Endodermal cell (in vitro differentiated cells): ENCODE data around the gene CDH4. TPM values are rescaled to one million over a fixed set of nuclear protein-coding genes. Genes with fewer than 3 reads are reported as not detected.

Experiments
- DNase-seq: peaks from one replicate; pipeline ENCODE4 v3.0.0-alpha.2; 2017
- H3K27ac ChIP-seq: 2 replicates; pipeline ENCODE4 v1.5.1; 2013; ENCODE audit warnings: mild to moderate bottlenecking, low read depth, low read length, moderate library complexity
- H3K27me3 ChIP-seq: 2 replicates; pipeline ENCODE4 v1.6.1; 2013; ENCODE audit warnings: mild to moderate bottlenecking, low read length, moderate library complexity; ENCODE audit not compliant: insufficient read depth, control insufficient read depth, poor library complexity, severe bottlenecking
- H3K36me3 ChIP-seq: 2 replicates; pipeline ENCODE4 v1.7.0; 2013; ENCODE audit warnings: mild to moderate bottlenecking, low read length, moderate library complexity; ENCODE audit not compliant: control insufficient read depth, insufficient read depth
- H3K4me1 ChIP-seq: one replicate; pipeline ENCODE4 v1.7.0; 2013; ENCODE audit warnings: low read length; ENCODE audit not compliant: control insufficient read depth, insufficient read depth
- H3K4me3 ChIP-seq: 2 replicates; pipeline ENCODE4 v1.5.1; 2013; ENCODE audit warnings: mild to moderate bottlenecking, low read length, moderate library complexity
- H3K9ac ChIP-seq: 2 replicates; pipeline ENCODE4 v1.6.1; 2013; ENCODE audit warnings: mild to moderate bottlenecking, low read length, moderate library complexity; ENCODE audit not compliant: poor library complexity, severe bottlenecking; ENCODE audit errors: extremely low read depth
- H3K9me3 ChIP-seq: 2 replicates; pipeline ENCODE4 v1.6.1; 2013; ENCODE audit warnings: mild to moderate bottlenecking, low read length, moderate library complexity; ENCODE audit not compliant: control insufficient read depth
- H3K27ac Mint-ChIP-seq: 2 replicates; pipeline ENCODE4 v1.8.0; 2020; ENCODE audit warnings: mixed read lengths
- H3K27me3 Mint-ChIP-seq: 2 replicates; pipeline ENCODE4 v1.8.0; 2021; ENCODE audit warnings: mild to moderate bottlenecking, mixed read lengths; ENCODE audit not compliant: insufficient read depth
- H3K36me3 Mint-ChIP-seq: 2 replicates; pipeline ENCODE4 v1.8.0; 2020; ENCODE audit warnings: low read depth, mixed read lengths
- H3K4me1 Mint-ChIP-seq: 2 replicates; pipeline ENCODE4 v1.8.0; 2020; ENCODE audit warnings: mixed read lengths
- H3K4me3 Mint-ChIP-seq: 2 replicates; pipeline ENCODE4 v1.8.0; 2020; ENCODE audit warnings: mild to moderate bottlenecking, moderate library complexity, mixed read lengths
- H3K9me3 Mint-ChIP-seq: 2 replicates; pipeline ENCODE4 v1.8.0; 2020; ENCODE audit warnings: mild to moderate bottlenecking, mixed read lengths
- WGBS, 2 experiments: methylation state at CpG; one replicate each; pipeline versions ENCODE4 v1.1.5 to v1.1.7; 2013; ENCODE audit warnings: missing lambda C conversion rate in 2 of 2, mixed read lengths in 1 of 2; ENCODE audit not compliant: insufficient coverage in 1 of 2, insufficient read length in 1 of 2; 5-methylcytosine and 5-hydroxymethylcytosine counted together
- total RNA-seq, 2 donors: library from RNA; stranded (reverse); fragmentation: NEBNext Ultra II Directional in 1 of 2; extraction: Animal tissue kit (Norgen Biotek cat#: 25700) in 1 of 2; gene quantifications; 2 replicates in 1 of 2; 3 replicates in 1 of 2; pipeline ENCODE4 v1.2.1, GENCODE V29; 2021
- TF ChIP-seq, protein P1 (sequence below): fragments of 200-600 bp; sonication (generic); conservative IDR thresholded peaks from 2 replicates; pipeline ENCODE4 v1.5.0; 2021; ENCODE audit warnings: antibody characterized with exemption, mild to moderate bottlenecking

The CDH4 gene
- total RNA-seq, 2 donors from 2014 or later = 1.8 to 5.8 TPM

DNA sequence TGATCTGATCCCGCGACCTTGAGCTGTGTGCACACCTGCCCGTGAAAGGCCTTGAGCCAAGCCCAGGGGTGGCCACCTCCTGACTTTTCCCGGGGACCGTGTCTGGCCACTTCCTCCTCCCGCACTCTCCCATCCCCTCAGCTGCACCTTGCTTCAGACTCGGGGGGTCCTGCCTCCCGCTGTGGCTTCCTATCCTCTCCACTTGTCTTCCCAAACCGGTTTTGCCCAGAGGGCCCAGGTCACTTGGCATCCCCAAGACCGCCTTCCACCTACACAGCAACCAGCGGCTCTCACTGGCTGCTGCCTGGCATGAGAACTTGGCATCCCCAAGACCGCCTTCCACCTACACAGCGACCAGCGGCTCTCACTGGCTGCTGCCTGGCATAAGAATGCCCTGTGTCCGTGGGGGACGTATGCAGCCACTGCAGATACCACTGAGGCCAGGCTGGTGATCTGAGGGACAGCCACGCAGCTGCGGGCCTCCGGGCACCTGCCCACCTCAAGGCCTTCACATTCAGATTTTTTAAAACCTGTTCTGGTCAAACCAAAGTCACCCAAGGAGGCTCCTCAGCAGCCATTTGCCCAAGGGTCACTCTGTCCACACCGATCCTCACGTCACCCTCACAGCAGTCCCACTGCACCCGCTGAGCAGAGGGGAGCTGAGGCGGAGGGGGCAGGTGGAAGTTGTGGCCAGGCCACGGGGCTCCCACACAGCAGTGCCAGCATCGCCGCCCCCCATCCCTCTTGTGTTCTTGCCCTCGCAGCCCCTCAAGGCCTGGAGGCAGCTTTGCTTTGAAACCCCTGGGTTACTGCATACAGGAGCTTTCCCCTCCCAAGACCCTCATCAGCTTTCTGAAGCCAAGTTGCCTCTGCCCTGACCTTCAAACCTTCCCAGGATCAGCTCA is 568.1 kb downstream of the CDH4 start:
- H3K9me3 Mint-ChIP-seq = peaks cover 3% of the 10 kb centered on the region
- TF ChIP-seq, protein P1, sequence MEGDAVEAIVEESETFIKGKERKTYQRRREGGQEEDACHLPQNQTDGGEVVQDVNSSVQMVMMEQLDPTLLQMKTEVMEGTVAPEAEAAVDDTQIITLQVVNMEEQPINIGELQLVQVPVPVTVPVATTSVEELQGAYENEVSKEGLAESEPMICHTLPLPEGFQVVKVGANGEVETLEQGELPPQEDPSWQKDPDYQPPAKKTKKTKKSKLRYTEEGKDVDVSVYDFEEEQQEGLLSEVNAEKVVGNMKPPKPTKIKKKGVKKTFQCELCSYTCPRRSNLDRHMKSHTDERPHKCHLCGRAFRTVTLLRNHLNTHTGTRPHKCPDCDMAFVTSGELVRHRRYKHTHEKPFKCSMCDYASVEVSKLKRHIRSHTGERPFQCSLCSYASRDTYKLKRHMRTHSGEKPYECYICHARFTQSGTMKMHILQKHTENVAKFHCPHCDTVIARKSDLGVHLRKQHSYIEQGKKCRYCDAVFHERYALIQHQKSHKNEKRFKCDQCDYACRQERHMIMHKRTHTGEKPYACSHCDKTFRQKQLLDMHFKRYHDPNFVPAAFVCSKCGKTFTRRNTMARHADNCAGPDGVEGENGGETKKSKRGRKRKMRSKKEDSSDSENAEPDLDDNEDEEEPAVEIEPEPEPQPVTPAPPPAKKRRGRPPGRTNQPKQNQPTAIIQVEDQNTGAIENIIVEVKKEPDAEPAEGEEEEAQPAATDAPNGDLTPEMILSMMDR = no peak
- Histone ChIP-seq H3K4me3 (no peak overlapping the region), H3K4me1 (no peaks in the 10 kb centered on the region), H3K9ac (no peak overlapping the region), H3K9me3 (no peaks in the 10 kb centered on the region), H3K27ac (no peak overlapping the region), H3K36me3 (no peaks in the 10 kb centered on the region), H3K27me3 (no peaks in the 10 kb centered on the region)
- 90 to 97% methylated on average over 17 to 27 of the region's 27 CpGs for WGBS, 2 experiments
- no peaks in the 10 kb centered on the region for H3K36me3 Mint-ChIP-seq
- H3K27ac Mint-ChIP-seq = no peak overlapping the region
- no peak for DNase-seq
- no peak overlapping the region for H3K4me3 Mint-ChIP-seq
- H3K4me1 Mint-ChIP-seq = no peaks in the 10 kb centered on the region
- H3K27me3 Mint-ChIP-seq = peaks cover 12% of the 10 kb centered on the region

DNA sequence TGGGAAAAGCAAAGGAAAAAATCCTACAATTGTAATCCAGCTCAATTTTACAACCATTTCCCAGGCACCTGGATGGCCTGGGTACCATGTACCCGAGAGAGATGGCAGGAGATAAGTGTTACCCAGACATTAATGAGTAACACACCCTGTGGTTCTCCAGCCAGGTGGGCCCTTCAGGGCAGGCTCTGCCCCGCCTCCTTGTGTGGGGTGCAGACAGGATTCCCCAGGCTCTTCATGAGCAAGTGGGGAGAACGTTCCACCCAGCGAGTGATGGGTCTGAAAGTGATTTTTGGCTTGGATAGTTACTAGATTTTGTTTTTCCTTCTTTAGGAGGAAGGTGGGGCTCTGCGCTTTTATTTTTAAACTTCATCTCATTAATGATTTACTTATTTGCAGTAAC is 569.7 kb downstream of the CDH4 start:
- Mint-ChIP-seq H3K27ac (no peak overlapping the region), H3K4me3 (no peak overlapping the region), H3K4me1 (no peaks in the 10 kb centered on the region), H3K36me3 (no peaks in the 10 kb centered on the region), H3K27me3 (peaks cover 22% of the 10 kb centered on the region), H3K9me3 (peaks cover 8% of the 10 kb centered on the region)
- no peak for DNase-seq
- no peaks in the 10 kb centered on the region for H3K4me1 ChIP-seq
- H3K27me3 ChIP-seq = no peaks in the 10 kb centered on the region
- no peak overlapping the region for H3K4me3 ChIP-seq
- H3K27ac ChIP-seq = no peak overlapping the region
- WGBS, 2 experiments = 84 to 92% methylated on average over 2 to 5 of the region's 5 CpGs
- TF ChIP-seq, protein P1 = no peak
- H3K36me3 ChIP-seq = no peaks in the 10 kb centered on the region
- no peak overlapping the region for H3K9ac ChIP-seq
- no peaks in the 10 kb centered on the region for H3K9me3 ChIP-seq

DNA sequence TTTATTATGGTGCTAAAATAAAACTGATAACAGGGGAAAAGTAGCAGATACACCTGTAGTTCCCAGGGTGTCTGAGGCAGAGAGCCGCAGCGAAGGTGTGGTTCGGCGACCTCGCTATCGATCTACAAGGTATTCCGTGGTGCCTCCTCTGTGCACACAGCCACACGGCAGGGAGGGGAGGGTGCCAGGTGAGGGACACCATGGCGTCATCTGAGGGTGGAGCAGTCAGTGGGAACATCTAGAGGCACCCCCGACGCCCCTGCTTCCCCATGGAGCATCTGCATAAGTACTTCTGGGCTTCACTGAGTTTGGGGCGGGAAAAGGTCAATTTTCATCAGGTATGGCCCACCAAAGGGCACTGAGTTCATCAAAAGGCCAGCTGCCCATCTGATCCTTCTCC is 570.3 kb downstream of the CDH4 start:
- H3K4me3 ChIP-seq = no peak overlapping the region
- H3K9me3 ChIP-seq = no peaks in the 10 kb centered on the region
- H3K4me1 ChIP-seq = no peaks in the 10 kb centered on the region
- WGBS, 2 experiments = 91 to 95% methylated on average over 9 to 12 of the region's 12 CpGs
- no peaks in the 10 kb centered on the region for H3K4me1 Mint-ChIP-seq
- no peak overlapping the region for H3K4me3 Mint-ChIP-seq
- H3K36me3 Mint-ChIP-seq = no peaks in the 10 kb centered on the region
- TF ChIP-seq, protein P1 = no peak
- H3K9me3 Mint-ChIP-seq = peaks cover 12% of the 10 kb centered on the region
- H3K27me3 ChIP-seq = no peaks in the 10 kb centered on the region
- no peaks in the 10 kb centered on the region for H3K36me3 ChIP-seq
- H3K27ac Mint-ChIP-seq = no peak overlapping the region
- H3K9ac ChIP-seq = no peak overlapping the region
- H3K27me3 Mint-ChIP-seq = peaks cover 23% of the 10 kb centered on the region
- H3K27ac ChIP-seq = no peak overlapping the region
- no peak for DNase-seq
